Panc1 (cell line): ENCODE data around the gene TARBP2.

Experiments
- POLR2AphosphoS5 ChIP-seq: IDR thresholded peaks from 2 replicates; pipeline ENCODE4 v1.6.1; 2012; ENCODE audit warnings: mild to moderate bottlenecking, low read depth, low read length, moderate library complexity
- SIN3A ChIP-seq: IDR thresholded peaks from 2 replicates; pipeline ENCODE4 v1.6.1; 2012; ENCODE audit warnings: low read depth, mild to moderate bottlenecking, low read length, moderate library complexity, borderline replicate concordance; ENCODE audit not compliant: insufficient read depth
- TF ChIP-seq, protein P1 (sequence below), 2 experiments: IDR thresholded peaks; 2 replicates each; pipeline ENCODE4 v1.6.1; 2011 to 2012; ENCODE audit warnings: low read depth in 2 of 2, control low read depth in 1 of 2, low read length in 1 of 2, mild to moderate bottlenecking in 1 of 2, moderate library complexity in 1 of 2; ENCODE audit not compliant: insufficient read depth in 1 of 2
- TF ChIP-seq, protein P2 (sequence below): fragments of 450-650 bp; IDR thresholded peaks from 2 replicates; pipeline ENCODE4 v1.5.1; 2017; ENCODE audit warnings: mild to moderate bottlenecking

DNA sequence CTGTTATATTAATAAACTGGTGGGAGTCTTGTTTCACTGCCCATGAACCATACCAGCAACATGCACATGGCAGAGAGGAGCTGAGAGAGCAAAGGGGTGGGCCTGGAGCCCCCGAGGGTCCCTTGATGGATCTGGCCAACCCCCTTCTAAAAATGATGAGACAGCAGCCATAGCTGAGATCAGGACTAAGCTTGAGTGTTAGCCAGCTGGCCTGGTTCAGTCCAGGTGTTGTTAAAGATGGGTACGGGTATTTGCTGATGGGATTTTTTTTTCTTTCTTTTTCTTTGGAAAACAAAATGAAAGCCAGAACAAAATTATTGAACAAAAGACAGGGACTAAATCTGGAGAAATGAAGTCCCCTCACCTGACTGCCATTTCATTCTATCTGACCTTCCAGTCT, 33.2 kb upstream of the TARBP2 start:
- TF ChIP-seq, protein P1, sequence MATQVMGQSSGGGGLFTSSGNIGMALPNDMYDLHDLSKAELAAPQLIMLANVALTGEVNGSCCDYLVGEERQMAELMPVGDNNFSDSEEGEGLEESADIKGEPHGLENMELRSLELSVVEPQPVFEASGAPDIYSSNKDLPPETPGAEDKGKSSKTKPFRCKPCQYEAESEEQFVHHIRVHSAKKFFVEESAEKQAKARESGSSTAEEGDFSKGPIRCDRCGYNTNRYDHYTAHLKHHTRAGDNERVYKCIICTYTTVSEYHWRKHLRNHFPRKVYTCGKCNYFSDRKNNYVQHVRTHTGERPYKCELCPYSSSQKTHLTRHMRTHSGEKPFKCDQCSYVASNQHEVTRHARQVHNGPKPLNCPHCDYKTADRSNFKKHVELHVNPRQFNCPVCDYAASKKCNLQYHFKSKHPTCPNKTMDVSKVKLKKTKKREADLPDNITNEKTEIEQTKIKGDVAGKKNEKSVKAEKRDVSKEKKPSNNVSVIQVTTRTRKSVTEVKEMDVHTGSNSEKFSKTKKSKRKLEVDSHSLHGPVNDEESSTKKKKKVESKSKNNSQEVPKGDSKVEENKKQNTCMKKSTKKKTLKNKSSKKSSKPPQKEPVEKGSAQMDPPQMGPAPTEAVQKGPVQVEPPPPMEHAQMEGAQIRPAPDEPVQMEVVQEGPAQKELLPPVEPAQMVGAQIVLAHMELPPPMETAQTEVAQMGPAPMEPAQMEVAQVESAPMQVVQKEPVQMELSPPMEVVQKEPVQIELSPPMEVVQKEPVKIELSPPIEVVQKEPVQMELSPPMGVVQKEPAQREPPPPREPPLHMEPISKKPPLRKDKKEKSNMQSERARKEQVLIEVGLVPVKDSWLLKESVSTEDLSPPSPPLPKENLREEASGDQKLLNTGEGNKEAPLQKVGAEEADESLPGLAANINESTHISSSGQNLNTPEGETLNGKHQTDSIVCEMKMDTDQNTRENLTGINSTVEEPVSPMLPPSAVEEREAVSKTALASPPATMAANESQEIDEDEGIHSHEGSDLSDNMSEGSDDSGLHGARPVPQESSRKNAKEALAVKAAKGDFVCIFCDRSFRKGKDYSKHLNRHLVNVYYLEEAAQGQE (IDR thresholded peaks at IDR 0.05; ENCODE audit: insufficient read depth in 1 of 2, low read depth in 2 of 2, low read length in 1 of 2): no peak
- TF ChIP-seq, protein P2, sequence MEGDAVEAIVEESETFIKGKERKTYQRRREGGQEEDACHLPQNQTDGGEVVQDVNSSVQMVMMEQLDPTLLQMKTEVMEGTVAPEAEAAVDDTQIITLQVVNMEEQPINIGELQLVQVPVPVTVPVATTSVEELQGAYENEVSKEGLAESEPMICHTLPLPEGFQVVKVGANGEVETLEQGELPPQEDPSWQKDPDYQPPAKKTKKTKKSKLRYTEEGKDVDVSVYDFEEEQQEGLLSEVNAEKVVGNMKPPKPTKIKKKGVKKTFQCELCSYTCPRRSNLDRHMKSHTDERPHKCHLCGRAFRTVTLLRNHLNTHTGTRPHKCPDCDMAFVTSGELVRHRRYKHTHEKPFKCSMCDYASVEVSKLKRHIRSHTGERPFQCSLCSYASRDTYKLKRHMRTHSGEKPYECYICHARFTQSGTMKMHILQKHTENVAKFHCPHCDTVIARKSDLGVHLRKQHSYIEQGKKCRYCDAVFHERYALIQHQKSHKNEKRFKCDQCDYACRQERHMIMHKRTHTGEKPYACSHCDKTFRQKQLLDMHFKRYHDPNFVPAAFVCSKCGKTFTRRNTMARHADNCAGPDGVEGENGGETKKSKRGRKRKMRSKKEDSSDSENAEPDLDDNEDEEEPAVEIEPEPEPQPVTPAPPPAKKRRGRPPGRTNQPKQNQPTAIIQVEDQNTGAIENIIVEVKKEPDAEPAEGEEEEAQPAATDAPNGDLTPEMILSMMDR: no peak
- TF ChIP-seq SIN3A (no peak), POLR2AphosphoS5 (no peak)
